Glomerular endothelial cell (primary cell): ENCODE data around the gene PLSCR2. TPM values are rescaled to one million over a fixed set of nuclear protein-coding genes. Genes with fewer than 3 reads are reported as not detected.
"Not testable (repeated sequence)": the region's sequence is repeated elsewhere in the genome, so short reads cannot be mapped to it uniquely, and the experiment has no call there.

ENCODE experiments used
- DNase-seq: peaks from one replicate; pipeline ENCODE4 v3.0.0-alpha.2; 2011; ENCODE audit warnings: low read depth, low spot score; ENCODE audit errors: extremely low read depth
- total RNA-seq: library from RNA; depleted of rRNA; stranded (reverse); fragments of >200 nt; gene quantifications from 2 replicates; pipeline ENCODE4 v1.2.3, GENCODE V29; 2015

The PLSCR2 gene
- total RNA-seq, 1 donor from 2014 or later, result not detected

- no peak for DNase-seq
Measured at GRCh38 chr3:146421819-146422759, 47.3 kb downstream of the PLSCR2 start.

GRCh38 chr3:146416366-146416765, 53.0 kb downstream of the PLSCR2 start:
- DNase-seq, result no peak

- DNase-seq, result no peak
Measured at GRCh38 chr3:146414010-146414409, 55.4 kb downstream of the PLSCR2 start.

GRCh38 chr3:146412711-146413110, 56.6 kb downstream of the PLSCR2 start:
- not testable (repeated sequence) for DNase-seq

- no peak for DNase-seq
Measured at GRCh38 chr3:146407956-146408355, 61.4 kb downstream of the PLSCR2 start.

DNA sequence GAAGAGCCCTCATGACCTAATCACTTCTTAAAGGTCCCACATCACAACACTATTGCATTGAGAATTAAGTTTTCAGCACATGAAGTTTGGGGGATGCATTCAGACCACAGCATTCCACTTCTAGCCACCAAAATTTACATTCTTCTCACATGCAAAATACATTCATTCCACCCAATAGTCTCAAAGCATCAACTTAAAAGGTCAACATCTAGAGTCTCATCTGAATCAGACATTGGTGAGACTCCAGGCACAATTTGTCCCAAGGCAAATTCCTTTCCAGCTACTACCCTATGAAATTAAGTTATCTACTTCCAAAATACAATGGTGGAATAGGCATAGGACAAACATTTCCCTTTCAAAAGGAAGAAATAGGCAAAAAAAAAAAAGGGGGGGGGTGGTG, 64.9 kb downstream of the PLSCR2 start:
- no peak for DNase-seq

- no peak for DNase-seq
Measured at GRCh38 chr3:146403792-146404191, 65.6 kb downstream of the PLSCR2 start.

GRCh38 chr3:146396792-146397191, 72.6 kb downstream of the PLSCR2 start:
- peak; percentile 29 for DNase-seq

DNA sequence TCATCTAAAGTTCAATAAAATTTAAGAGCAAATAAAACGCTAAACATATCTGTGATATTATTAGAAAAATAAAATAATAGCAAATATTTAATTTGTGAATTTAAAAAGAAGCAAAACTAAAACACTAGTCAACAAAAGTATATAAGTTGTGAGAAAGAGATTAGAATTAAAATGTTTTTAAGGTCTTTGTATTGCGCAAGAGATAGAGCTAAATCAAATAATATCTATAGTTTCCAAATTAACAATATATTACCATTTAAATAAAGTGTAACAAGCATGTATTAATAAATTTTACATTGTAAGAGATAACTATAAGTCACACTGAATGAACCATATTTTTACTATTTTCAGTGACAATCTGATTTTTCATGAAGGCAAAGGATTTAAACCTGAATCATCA, 74.2 kb downstream of the PLSCR2 start:
- DNase-seq, result no peak

GRCh38 chr3:146390957-146391356, 78.4 kb downstream of the PLSCR2 start:
- DNase-seq, result no peak

DNA sequence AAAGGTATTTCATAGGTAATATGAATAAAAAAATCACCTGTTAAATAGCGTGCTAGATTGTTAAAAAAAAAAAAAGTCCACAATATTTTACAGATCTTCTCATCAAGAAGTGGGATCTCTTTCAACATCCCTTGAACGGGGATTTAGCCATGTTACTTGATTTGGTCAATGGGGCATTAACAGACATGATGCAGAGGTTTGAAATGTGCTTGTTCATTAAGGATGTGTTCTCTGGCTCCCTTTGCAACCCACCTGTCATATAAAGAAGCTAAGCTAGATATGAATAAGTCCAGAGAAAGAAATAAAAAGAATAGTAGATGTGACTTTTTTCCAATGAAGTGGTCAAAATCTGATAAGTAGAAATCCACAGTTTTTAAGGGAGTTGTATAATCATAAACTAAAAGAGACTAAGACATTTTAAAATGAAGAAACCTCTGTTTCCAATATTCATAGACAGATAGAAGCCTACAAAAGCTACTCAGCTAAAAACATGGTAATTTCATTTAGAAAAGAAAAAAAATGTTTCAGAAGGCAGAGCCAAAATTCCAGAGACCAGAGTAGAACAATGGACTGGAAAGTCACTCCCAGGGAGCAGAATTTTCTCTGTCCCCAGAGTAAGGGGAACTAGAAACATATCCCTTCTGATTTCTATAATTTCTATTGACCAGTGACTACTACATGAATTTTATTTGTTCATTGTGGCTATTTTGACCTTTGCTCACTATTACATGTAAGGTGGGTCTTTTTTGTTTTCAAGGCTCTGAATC, 79.2 kb downstream of the PLSCR2 start:
- DNase-seq, result no peak

- no peak for DNase-seq
Measured at GRCh38 chr3:146387566-146387965, 81.8 kb downstream of the PLSCR2 start.

GRCh38 chr3:146386936-146387335, 82.4 kb downstream of the PLSCR2 start:
- no peak for DNase-seq

DNA sequence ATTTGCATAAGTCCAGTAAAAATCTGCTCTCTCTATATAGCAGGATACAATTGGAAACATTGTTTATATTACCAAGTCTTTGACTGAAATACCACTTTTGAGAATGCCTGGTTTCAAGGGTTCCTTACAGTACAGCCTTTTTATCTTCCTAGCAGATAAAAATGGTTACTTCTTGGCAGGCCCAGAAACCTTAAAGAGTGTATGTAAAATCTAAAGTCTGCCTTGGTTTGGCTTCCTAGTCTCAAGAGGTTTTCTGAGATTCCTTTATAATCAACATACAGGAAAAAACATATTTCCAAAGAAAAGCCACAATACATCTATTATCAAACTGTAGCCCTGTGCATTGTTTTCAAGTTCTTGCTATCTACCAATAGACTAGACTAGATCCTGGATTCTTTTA, 84.6 kb downstream of the PLSCR2 start:
- DNase-seq, result no peak

Other genes with a start within 250 kb of the PLSCR2 start
- gene PLSCR4, start 218.5 kb downstream of the PLSCR2 start, total RNA-seq, result 56.9 and 61.9 TPM in 2 replicates
- gene PLSCR1, start 75.0 kb upstream of the PLSCR2 start, total RNA-seq, result 67.3 and 209 TPM in 2 replicates
- not detected in 2 replicates for gene PLSCR5, start 135.8 kb upstream of the PLSCR2 start, total RNA-seq